Gastrocnemius medialis (tissue), 4 donors: ENCODE data around the gene PRIM1.

ENCODE experiments used
- POLR2A ChIP-seq, 2 donors: fragments of 450-650 bp; IDR thresholded peaks; one replicate each; pipeline ENCODE4 v1.6.1; 2017; ENCODE audit warnings: antibody characterized with exemption in 2 of 2, mild to moderate bottlenecking in 2 of 2, moderate library complexity in 2 of 2
- TF ChIP-seq, protein P1 (sequence below), 5 experiments: fragments of 450-650 bp in 3 of 5; fragments of 200-600 bp in 2 of 5; sonication (generic) in 2 of 5; IDR thresholded peaks in 4 of 5; conservative IDR thresholded peaks in 1 of 5; 1 replicate in 4 of 5; 2 replicates in 1 of 5; pipeline ENCODE4 v1.5.1; 2016 to 2019; ENCODE audit warnings: antibody characterized with exemption in 5 of 5, mild to moderate bottlenecking in 3 of 5, moderate library complexity in 3 of 5

DNA sequence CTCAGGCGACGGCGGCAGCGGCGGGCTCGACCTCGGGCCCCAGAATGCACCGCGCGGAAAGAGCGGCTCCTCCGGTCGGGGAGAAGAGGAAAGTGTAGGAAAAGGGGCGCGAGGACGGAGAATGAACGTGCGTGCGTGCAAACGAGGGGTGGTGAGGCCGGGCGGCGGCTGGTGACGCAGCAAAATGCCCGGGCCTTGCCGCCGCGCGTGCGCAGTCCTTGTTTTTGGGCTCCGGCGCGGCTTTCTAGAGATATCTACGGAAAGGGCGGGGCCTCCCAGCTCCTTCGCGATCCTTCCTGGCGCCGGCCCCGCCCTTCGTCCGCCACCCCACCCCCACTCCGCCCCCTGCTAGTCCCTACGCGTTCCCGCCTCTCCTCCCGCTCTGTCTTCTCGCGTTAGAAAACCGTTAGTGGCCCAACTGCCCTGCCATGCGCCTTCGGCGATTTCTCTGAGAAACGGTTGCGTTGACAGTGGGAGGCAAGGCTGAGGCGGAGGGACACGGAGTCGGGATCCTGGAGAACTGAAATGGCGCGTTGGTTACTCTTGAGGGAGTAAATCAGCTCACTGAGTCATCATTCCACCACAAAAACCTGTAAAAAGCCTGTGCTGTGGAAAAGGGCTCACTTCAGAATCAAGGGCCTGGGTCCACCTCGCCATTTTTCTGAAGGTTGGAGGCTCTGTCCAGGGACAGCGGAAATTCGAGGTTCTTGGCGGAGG lies 63.8 kb downstream of the PRIM1 start, which contains the start of gene PTGES3:
- TF ChIP-seq POLR2A (IDR thresholded peaks at IDR 0.05) = peak; percentile 96 to 97
- TF ChIP-seq, protein P1, sequence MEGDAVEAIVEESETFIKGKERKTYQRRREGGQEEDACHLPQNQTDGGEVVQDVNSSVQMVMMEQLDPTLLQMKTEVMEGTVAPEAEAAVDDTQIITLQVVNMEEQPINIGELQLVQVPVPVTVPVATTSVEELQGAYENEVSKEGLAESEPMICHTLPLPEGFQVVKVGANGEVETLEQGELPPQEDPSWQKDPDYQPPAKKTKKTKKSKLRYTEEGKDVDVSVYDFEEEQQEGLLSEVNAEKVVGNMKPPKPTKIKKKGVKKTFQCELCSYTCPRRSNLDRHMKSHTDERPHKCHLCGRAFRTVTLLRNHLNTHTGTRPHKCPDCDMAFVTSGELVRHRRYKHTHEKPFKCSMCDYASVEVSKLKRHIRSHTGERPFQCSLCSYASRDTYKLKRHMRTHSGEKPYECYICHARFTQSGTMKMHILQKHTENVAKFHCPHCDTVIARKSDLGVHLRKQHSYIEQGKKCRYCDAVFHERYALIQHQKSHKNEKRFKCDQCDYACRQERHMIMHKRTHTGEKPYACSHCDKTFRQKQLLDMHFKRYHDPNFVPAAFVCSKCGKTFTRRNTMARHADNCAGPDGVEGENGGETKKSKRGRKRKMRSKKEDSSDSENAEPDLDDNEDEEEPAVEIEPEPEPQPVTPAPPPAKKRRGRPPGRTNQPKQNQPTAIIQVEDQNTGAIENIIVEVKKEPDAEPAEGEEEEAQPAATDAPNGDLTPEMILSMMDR (IDR thresholded peaks at IDR 0.05 in 4 of 5, conservative IDR thresholded peaks at IDR 0.05 in 1 of 5) = no peak
